ENCODE data around the gene LGSN.
"Not testable (repeated sequence)": the region's sequence is repeated elsewhere in the genome, so short reads cannot be mapped to it uniquely, and the experiment has no call there.

Gene LGSN

GRCh38 chr6:63249875-63250482 lies 69.8 kb downstream of the LGSN start:
- TF ChIP-seq, protein P1, sequence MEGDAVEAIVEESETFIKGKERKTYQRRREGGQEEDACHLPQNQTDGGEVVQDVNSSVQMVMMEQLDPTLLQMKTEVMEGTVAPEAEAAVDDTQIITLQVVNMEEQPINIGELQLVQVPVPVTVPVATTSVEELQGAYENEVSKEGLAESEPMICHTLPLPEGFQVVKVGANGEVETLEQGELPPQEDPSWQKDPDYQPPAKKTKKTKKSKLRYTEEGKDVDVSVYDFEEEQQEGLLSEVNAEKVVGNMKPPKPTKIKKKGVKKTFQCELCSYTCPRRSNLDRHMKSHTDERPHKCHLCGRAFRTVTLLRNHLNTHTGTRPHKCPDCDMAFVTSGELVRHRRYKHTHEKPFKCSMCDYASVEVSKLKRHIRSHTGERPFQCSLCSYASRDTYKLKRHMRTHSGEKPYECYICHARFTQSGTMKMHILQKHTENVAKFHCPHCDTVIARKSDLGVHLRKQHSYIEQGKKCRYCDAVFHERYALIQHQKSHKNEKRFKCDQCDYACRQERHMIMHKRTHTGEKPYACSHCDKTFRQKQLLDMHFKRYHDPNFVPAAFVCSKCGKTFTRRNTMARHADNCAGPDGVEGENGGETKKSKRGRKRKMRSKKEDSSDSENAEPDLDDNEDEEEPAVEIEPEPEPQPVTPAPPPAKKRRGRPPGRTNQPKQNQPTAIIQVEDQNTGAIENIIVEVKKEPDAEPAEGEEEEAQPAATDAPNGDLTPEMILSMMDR (conservative IDR thresholded peaks at IDR 0.05; ENCODE audit: control insufficient read depth, insufficient read depth, low read depth, low read length) = no peak
- H3K4me3 ChIP-seq (ENCODE audit: control insufficient read depth, low read depth, low read length) = no peak overlapping the region
- no peak for DNase-seq (ENCODE audit: low read depth)

DNA sequence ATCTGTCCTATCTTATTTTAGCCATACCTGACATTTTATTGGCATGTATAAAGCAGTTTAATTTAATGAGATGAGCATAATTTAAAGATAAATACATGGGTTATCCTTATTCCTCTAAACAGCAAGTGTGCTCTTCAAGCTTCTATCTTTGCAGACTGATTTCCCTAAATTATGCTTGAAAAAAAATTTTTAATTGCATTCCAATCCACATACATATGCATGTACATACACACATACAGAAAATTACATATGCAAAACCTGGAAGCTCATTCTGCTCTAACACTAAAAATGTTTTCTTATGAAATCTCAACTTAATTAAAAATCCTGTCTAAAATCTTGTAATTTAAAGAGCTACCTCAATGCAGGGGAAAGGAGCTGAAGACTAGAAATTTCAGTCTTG lies 73.2 kb downstream of the LGSN start:
- H3K4me3 ChIP-seq (ENCODE audit: control insufficient read depth, low read depth, low read length) = no peak overlapping the region
- TF ChIP-seq, protein P1 (conservative IDR thresholded peaks at IDR 0.05; ENCODE audit: control insufficient read depth, insufficient read depth, low read depth, low read length) = no peak
- DNase-seq (ENCODE audit: low read depth) = no peak

GRCh38 chr6:63245909-63246308 lies 73.9 kb downstream of the LGSN start:
- TF ChIP-seq, protein P1 (conservative IDR thresholded peaks at IDR 0.05; ENCODE audit: control insufficient read depth, insufficient read depth, low read depth, low read length) = no peak
- DNase-seq (ENCODE audit: low read depth) = no peak
- no peak overlapping the region for H3K4me3 ChIP-seq (ENCODE audit: control insufficient read depth, low read depth, low read length)

- DNase-seq (ENCODE audit: low read depth) = no peak
- TF ChIP-seq, protein P1 (conservative IDR thresholded peaks at IDR 0.05; ENCODE audit: control insufficient read depth, insufficient read depth, low read depth, low read length) = no peak
Observed at GRCh38 chr6:63245420-63245819, 74.4 kb downstream of the LGSN start.

DNA sequence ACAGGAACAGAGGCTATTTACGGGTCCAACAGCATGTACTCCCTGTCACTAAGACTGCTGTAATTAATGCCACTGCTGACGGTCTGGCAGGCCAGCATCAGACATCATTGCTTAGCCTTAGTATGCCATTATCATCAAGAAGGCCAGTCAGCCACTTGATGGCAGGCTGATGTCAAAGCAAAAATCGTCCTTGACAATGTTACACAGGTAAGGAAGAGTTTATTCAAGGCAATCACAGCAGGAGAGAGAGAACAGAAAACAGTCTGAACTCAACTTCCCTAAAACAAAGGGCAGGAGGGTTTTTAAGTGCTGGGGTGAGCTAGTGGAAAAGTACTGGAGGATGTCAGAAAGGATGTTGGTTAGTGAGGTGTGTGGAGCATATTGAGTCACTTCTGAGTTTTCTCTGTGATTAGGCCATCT lies 83.4 kb downstream of the LGSN start:
- TF ChIP-seq, protein P1 (conservative IDR thresholded peaks at IDR 0.05; ENCODE audit: control insufficient read depth, insufficient read depth, low read depth, low read length) = no peak
- no peak for DNase-seq (ENCODE audit: low read depth)
- no peak overlapping the region for H3K4me3 ChIP-seq (ENCODE audit: control insufficient read depth, low read depth, low read length)

More at GRCh38 chr6:63245420-63245819, 74.4 kb downstream of the LGSN start:
- H3K4me3 ChIP-seq (ENCODE audit: control insufficient read depth, low read depth, low read length) = no peak overlapping the region

DNA sequence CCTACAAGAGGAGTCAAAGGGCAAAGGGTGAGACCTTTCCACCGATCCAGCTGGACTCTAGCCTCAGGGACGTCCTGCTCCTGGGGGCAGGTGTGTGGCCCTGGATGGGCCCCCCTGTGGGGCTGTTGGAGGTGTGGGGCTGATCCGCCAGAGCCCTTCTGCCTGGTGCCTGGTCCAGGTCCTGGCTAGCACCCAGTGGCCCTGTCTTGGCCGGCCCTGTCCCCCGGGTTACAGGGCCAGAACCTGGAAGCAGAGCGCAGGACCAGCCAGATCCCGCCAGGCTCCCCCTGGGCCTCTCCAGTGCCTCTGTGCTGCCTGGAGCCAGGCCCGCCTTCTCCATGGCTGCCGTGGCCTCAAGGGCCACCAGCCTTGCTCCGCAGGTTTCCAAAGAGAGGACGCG lies 89.3 kb downstream of the LGSN start:
- not testable (repeated sequence) for H3K4me3 ChIP-seq (ENCODE audit: control insufficient read depth, low read depth, low read length); DNase-seq (ENCODE audit: low read depth)

DNA sequence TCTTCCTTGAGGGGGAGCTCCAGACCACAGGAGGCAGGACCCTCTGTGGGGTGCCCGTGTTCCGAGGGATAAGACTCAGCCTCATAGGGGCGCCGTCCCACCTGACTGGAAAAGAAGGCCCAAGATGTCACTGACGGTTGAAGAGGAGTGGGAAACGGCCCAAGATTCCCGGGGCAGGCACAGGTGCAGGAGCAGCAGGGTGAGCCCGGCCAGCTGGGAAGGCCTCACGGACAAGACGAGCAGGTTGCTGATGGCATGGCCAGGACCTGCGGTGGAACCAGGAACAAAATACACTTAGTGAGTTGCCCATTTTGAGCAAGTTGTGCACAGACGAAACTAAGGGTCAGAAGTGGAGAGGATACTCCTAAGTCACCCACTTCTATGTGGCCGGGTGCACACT lies 89.8 kb downstream of the LGSN start:
- not testable (repeated sequence) for DNase-seq (ENCODE audit: low read depth); H3K4me3 ChIP-seq (ENCODE audit: control insufficient read depth, low read depth, low read length)

- not testable (repeated sequence) for H3K4me3 ChIP-seq (ENCODE audit: control insufficient read depth, low read depth, low read length); DNase-seq (ENCODE audit: low read depth)
Observed at GRCh38 chr6:63227928-63228894, 91.6 kb downstream of the LGSN start.

DNA sequence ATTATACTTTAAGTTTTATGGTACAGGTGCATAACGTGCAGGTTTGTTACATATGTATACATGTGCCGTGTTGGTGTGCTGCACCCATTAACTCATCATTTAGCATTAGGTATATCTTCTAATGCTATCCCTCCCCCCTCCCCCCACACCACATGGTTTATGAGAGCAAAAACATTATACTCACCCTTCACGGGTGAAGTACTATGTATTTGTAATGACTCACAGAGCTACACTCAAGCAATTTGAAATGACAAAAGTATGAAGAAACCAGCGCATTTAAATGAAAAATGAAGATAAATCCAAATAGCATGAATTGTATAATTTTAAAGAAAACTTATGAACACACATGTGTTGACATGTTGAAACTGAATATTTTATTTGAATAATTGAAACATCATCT lies 93.8 kb downstream of the LGSN start:
- DNase-seq (ENCODE audit: low read depth); H3K4me3 ChIP-seq (ENCODE audit: control insufficient read depth, low read depth, low read length): not testable (repeated sequence)

All from fibroblast of mammary gland (primary cell).